ENCODE data around the gene DENND4B. TPM values are rescaled to one million over a fixed set of nuclear protein-coding genes. Genes with fewer than 3 reads are reported as not detected.

The DENND4B gene
- total RNA-seq, 2 experiments from 2014 or later, result 102 to 107 TPM

DNA sequence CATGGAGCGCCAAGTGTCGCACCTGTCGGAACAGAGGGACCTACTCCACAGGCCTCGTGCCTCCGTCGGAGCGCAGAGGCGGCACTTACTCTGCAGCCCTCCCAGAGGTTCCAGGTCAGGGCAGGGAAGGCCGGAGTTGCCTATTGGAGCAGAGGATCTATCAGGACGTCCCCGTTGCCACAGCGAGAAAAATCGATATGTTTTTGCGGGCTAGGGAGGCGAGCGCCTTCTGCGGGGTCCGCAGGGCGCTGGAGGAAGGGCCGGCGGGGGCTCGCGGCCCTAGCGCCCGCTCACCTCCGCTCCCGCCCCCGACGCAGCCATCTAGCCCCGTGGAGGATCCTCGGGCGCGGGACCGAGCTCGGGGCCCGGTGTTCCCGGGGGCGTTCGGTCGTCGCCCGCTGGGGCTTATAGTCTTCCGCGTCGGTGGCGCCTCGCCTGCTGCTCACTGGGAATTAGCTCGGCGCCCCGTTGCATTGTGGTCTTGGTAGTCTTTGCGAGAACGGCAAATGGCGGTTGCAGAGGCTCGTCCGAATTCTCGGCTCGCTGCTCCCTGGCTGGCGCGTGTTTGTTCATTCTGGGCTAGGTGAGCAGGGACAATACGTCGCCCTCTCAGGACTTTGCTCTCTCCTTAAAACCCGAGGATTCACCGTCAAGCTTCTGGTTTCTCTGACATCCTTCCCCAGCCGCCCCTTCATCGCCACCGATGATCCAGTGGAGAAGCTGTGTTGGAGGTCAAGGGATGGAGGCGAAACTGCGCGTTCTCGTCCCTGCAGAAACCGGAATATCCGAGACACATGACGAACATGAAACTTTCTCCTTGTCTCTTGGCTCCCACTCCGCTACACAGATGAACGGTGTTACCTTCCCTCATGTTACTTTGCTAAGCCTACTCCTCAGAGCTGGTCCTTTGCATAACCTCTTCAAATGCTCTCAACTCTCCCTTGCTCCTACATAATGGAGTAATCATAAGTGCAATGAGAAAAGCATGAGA is 31.0 kb upstream of the DENND4B start, which contains the start of gene JTB:
Gene JTB, minus strand, starts transcription at position 425 of the 991 bp plus-strand sequence. Its CDS starts 422 bp downstream, at position 3.
- H3K27me3 Mint-ChIP-seq, result no peaks in the 10 kb centered on the region
- POLR2A ChIA-PET, result interaction anchor here (0.6 to 13.9 kb wide), 15 partner anchors 12 to 251 kb away, joined by 3 to 237 read pairs (median 4); partner anchors contain the start of genes CREB3L4, CRTC2, DENND4B and GATAD2B
- peaks cover 28% of the 10 kb centered on the region for H3K4me1 Mint-ChIP-seq (ENCODE audit: low read depth)

DNA sequence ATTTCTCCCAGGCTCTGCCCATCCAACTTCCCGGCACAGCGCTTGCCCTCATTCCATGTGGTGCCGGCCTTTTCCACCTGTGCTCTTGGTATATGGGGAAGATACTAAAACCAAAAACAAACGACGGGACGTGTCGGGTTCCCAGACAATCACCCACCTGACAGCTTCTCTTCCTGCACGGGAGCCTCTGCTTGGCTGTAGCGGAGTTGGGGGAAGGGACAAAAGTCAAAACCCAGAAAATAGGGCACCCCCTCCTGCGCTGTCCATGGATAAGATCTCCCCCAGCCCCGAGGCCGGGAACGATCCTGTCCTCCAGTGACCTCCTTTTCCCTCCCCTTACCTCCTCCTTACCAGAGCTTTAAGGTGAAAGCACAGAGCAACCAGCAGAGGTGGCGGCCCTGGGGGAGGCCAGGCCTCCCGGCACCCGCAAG is 30.3 kb upstream of the DENND4B start:
- peaks cover 34% of the 10 kb centered on the region for H3K4me1 Mint-ChIP-seq (ENCODE audit: low read depth)
- CTCF ChIA-PET, result interaction anchor here (0.7 to 7.1 kb wide), 7 partner anchors 9 to 180 kb away, joined by 3 to 73 read pairs (median 4); partner anchors contain the start of genes CREB3L4, RAB13, RPS27 and SLC39A1
- ATAC-seq, result peak; percentile 1
- H3K27ac Mint-ChIP-seq, result peak overlapping the region; percentile 98
- POLR2A ChIA-PET, result interaction anchor here (0.9 to 13.9 kb wide), 9 partner anchors 11 to 55 kb away, joined by 3 to 237 read pairs (median 14); partner anchors contain the start of genes CREB3L4, CRTC2, DENND4B and GATAD2B
- H3K4me3 Mint-ChIP-seq, result peak overlapping the region; percentile 99
- DNase-seq, result no peak
- H3K27me3 Mint-ChIP-seq, result no peaks in the 10 kb centered on the region
- H3K9me3 Mint-ChIP-seq, result no peaks in the 10 kb centered on the region
- intact Hi-C loops (cut with micrococcal nuclease), result no loop called here
- TF ChIP-seq, protein P1, sequence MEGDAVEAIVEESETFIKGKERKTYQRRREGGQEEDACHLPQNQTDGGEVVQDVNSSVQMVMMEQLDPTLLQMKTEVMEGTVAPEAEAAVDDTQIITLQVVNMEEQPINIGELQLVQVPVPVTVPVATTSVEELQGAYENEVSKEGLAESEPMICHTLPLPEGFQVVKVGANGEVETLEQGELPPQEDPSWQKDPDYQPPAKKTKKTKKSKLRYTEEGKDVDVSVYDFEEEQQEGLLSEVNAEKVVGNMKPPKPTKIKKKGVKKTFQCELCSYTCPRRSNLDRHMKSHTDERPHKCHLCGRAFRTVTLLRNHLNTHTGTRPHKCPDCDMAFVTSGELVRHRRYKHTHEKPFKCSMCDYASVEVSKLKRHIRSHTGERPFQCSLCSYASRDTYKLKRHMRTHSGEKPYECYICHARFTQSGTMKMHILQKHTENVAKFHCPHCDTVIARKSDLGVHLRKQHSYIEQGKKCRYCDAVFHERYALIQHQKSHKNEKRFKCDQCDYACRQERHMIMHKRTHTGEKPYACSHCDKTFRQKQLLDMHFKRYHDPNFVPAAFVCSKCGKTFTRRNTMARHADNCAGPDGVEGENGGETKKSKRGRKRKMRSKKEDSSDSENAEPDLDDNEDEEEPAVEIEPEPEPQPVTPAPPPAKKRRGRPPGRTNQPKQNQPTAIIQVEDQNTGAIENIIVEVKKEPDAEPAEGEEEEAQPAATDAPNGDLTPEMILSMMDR (IDR thresholded peaks at IDR 0.05), result no peak
- H3K36me3 Mint-ChIP-seq (ENCODE audit: low read depth), result peaks cover 53% of the 10 kb centered on the region

More for the DNA sequence above, 31.0 kb upstream of the DENND4B start, which contains the start of gene JTB:
- intact Hi-C loops (cut with micrococcal nuclease), result no loop called here
- Mint-ChIP-seq H3K36me3 (ENCODE audit: low read depth) (peaks cover 52% of the 10 kb centered on the region), H3K9me3 (no peaks in the 10 kb centered on the region), H3K27ac (peak within 1 kb of the TSS; percentile 98), H3K4me3 (peak within 1 kb of the TSS; percentile 99)
- peak; percentile 96 for ATAC-seq
- CTCF ChIA-PET, result interaction anchor here (0.7 to 7.1 kb wide), 11 partner anchors 8 to 295 kb away, joined by 3 to 73 read pairs (median 3); partner anchors contain the start of genes CREB3L4, DENND4B, GATAD2B and HAX1
- DNase-seq, result peak; percentile 94
- TF ChIP-seq, protein P1 (IDR thresholded peaks at IDR 0.05), result no peak

DNA sequence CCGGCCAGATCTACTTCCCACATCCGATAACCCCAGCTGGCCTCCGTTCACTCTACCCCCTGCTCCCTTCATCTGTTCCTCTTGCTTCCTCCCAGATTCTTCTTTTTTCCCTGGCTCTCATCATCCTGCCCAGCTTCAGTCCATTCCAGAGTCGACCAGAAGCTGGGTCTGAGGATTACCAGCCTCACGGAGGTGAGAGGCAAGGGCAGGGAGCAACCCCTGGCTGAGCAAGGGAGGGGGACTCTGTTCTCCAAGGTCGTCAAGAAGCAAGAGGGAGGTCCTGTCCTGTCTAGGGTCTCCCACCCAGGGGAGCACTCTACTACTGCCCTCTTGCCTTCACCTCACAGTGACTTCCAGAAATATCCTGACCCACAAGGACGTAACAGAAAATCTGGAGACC is 27.0 kb upstream of the DENND4B start:
- H3K36me3 Mint-ChIP-seq (ENCODE audit: low read depth), result peaks cover 46% of the 10 kb centered on the region
- intact Hi-C loops (cut with micrococcal nuclease), result no loop called here
- POLR2A ChIA-PET, result interaction anchor here (1.2 to 13.9 kb wide), 5 partner anchors 8 to 221 kb away, joined by 3 to 237 read pairs (median 41); partner anchors contain the start of genes CREB3L4, DENND4B, GATAD2B and RAB13

DNA sequence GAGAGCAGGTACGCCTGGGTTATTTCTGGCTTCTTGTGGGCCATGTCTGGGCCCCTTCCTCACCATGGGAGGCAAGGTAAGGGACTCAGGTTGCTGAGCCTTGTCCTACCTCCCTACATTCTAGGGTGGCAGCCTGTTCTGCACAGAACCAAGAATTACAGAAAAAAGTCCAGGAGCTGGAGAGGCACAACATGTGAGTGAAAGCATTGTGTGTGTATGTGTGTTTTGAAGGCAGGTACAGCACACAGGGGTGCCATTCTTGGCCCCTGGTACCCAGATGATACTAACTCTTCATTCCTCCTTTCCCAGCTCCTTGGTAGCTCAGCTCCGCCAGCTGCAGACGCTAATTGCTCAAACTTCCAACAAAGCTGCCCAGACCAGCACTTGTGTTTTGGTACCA is 26.6 kb upstream of the DENND4B start:
- DNase-seq (no peak), ATAC-seq (no peak)
- Mint-ChIP-seq H3K9me3 (no peaks in the 10 kb centered on the region), H3K4me1 (ENCODE audit: low read depth) (peaks cover 32% of the 10 kb centered on the region), H3K36me3 (ENCODE audit: low read depth) (peaks cover 45% of the 10 kb centered on the region), H3K27me3 (no peaks in the 10 kb centered on the region), H3K4me3 (no peak overlapping the region), H3K27ac (peak overlapping the region; percentile 57)
- ChIA-PET POLR2A (interaction anchor here (1.2 to 13.9 kb wide), 4 partner anchors 8 to 221 kb away, joined by 3 to 237 read pairs (median 72); partner anchors contain the start of genes CREB3L4, DENND4B, RAB13 and RPS27), CTCF (interaction anchor here (0.7 to 7.1 kb wide), 3 partner anchors 13 to 26 kb away, joined by 3 to 73 read pairs (median 3); partner anchors contain the start of genes DENND4B and RAB13)
- intact Hi-C loops (cut with micrococcal nuclease), result no loop called here
- TF ChIP-seq, protein P1 (IDR thresholded peaks at IDR 0.05), result no peak

More for the DNA sequence above, 27.0 kb upstream of the DENND4B start:
- Mint-ChIP-seq H3K27ac (peak overlapping the region; percentile 16), H3K9me3 (no peaks in the 10 kb centered on the region), H3K27me3 (no peaks in the 10 kb centered on the region), H3K4me3 (no peak overlapping the region), H3K4me1 (ENCODE audit: low read depth) (peaks cover 34% of the 10 kb centered on the region)
- CTCF ChIA-PET, result interaction anchor here (1.1 to 7.1 kb wide), 2 partner anchors 12 to 27 kb away, joined by 3 to 73 read pairs; partner anchors contain the start of genes DENND4B and RAB13
- DNase-seq (no peak), ATAC-seq (no peak)
- TF ChIP-seq, protein P1 (IDR thresholded peaks at IDR 0.05), result no peak

Measured in activated CD8-positive, alpha-beta T cell treated with anti-CD3 and anti-CD28 coated beads for 36 hours (primary cell).